ENCODE data around the gene TMEM95.
A peak's percentile ranks its signal among the peaks of the same experiment; 100 is the strongest.
"Not testable (repeated sequence)": the region's sequence is repeated elsewhere in the genome, so short reads cannot be mapped to it uniquely, and the experiment has no call there.

The TMEM95 gene

DNA sequence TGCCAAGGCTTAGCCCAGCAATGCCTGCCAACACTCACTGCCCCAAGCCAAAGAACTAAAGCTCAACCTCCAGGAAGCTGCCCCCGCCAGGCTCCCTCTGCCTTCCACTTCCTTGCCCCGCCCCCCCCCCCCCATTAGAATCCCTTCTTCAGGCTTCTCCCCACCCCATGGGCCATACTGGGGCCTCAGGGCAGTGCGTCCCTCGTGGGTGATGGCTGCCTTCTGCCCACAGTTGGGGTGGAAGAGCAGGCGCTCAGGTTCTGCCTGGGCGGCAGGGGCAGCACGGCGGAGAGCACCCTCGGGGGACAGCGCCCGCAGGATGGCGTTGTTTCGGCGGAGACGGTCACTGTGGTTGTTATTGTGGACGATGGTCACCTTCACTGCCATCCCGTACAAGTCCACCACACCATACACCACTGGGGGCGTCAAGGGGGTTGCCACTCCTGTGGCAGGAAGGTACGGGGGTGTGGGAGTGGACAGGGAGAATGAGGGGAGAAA, 29.9 kb upstream of the TMEM95 start:
- Histone ChIP-seq H3K9ac (ENCODE audit: low read depth, low read length) (no peak overlapping the region), H3K27me3 (ENCODE audit: control insufficient read depth, insufficient read depth, low read length) (no peaks in the 10 kb centered on the region), H3K27ac (ENCODE audit: low read depth, low read length) (no peak overlapping the region), H3K36me3 (ENCODE audit: control insufficient read depth, insufficient read depth, low read length) (peaks cover 66% of the 10 kb centered on the region), H3K4me3 (ENCODE audit: low read depth, low read length) (no peak overlapping the region), H3K4me1 (ENCODE audit: control insufficient read depth, insufficient read depth, low read length) (0 out of 2 replicates have a peak, but pooled peaks cover 4% of the 10 kb centered on the region), H3K9me3 (ENCODE audit: control insufficient read depth, insufficient read depth, low read length) (no peaks in the 10 kb centered on the region)

DNA sequence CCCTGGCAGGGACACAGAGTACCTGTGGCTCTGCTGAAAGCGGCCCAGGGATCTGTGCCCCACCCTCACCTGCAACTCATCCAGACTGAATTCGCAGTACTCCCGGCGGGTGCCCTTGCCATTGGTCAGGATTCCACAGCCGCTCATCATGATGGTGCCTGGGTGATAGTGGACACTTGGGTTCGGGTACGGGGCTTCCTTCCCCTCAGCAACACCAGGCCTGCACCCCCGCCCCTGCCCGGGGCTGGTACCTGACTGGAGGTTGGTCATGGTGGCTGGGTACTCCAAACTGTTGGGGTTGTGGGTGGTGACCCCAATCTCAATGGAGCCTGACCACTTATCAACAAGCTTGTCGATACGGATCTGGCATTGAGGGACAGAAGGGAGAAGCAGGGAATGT, 28.8 kb upstream of the TMEM95 start:
- no peaks in the 10 kb centered on the region for H3K9me3 ChIP-seq (ENCODE audit: control insufficient read depth, insufficient read depth, low read length)
- H3K4me3 ChIP-seq (ENCODE audit: low read depth, low read length), result no peak overlapping the region
- peaks cover 11% of the 10 kb centered on the region; the same call in 1 of the 2 replicates for H3K4me1 ChIP-seq (ENCODE audit: control insufficient read depth, insufficient read depth, low read length)
- no peak overlapping the region for H3K9ac ChIP-seq (ENCODE audit: low read depth, low read length)
- no peaks in the 10 kb centered on the region for H3K27me3 ChIP-seq (ENCODE audit: control insufficient read depth, insufficient read depth, low read length)
- H3K36me3 ChIP-seq (ENCODE audit: control insufficient read depth, insufficient read depth, low read length), result peaks cover 55% of the 10 kb centered on the region
- H3K27ac ChIP-seq (ENCODE audit: low read depth, low read length), result no peak overlapping the region

DNA sequence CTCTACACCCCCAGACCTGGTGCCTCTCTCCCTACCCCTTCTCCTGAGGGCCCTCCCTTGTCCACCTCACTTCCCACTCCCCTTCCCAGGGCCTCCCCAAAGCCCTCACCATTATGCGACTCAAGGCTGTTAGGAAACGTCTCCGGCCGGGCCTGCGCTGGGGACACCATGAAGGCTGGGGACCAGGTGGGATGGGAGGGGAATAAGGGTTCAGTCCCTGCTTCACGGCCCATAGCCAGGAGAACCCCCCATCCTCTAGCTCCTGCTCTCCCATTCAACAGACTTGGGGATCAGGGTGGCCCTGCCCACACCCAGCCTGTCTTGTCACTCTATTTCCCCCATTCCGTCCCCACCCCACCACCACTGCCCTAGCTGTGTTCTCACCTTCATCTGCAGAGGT, 27.9 kb upstream of the TMEM95 start:
- H3K4me1 ChIP-seq (ENCODE audit: control insufficient read depth, insufficient read depth, low read length), result peaks cover 11% of the 10 kb centered on the region; the same call in 1 of the 2 replicates
- peaks cover 46% of the 10 kb centered on the region for H3K36me3 ChIP-seq (ENCODE audit: control insufficient read depth, insufficient read depth, low read length)
- H3K27ac ChIP-seq (ENCODE audit: low read depth, low read length), result no peak overlapping the region
- no peaks in the 10 kb centered on the region for H3K9me3 ChIP-seq (ENCODE audit: control insufficient read depth, insufficient read depth, low read length)
- no peaks in the 10 kb centered on the region for H3K27me3 ChIP-seq (ENCODE audit: control insufficient read depth, insufficient read depth, low read length)
- H3K9ac ChIP-seq (ENCODE audit: low read depth, low read length), result no peak overlapping the region
- H3K4me3 ChIP-seq (ENCODE audit: low read depth, low read length), result no peak overlapping the region

DNA sequence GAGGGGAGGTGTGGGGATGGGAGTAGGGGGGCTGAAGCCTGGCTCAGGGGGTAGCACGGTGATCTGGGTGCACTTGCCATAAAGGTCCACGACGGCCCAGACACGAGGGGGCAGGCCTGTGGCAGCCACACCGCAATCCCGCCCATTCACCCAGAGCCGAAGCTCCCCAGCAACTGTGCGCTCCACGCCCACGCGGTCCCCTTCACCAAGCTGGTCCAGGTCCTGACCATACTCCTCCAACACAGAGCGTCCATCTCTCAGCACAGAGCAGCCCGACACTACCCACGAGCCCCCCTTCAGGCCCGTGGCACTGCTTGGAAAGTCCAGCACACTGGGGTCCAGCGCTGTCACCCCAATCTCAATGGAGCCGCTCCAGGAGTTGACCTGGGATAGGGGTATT, 27.5 kb upstream of the TMEM95 start:
- H3K27ac ChIP-seq (ENCODE audit: low read depth, low read length), result no peak overlapping the region
- peaks cover 42% of the 10 kb centered on the region for H3K36me3 ChIP-seq (ENCODE audit: control insufficient read depth, insufficient read depth, low read length)
- H3K4me1 ChIP-seq (ENCODE audit: control insufficient read depth, insufficient read depth, low read length), result peaks cover 11% of the 10 kb centered on the region; the same call in 1 of the 2 replicates
- H3K4me3 ChIP-seq (ENCODE audit: low read depth, low read length), result no peak overlapping the region
- H3K9ac ChIP-seq (ENCODE audit: low read depth, low read length), result no peak overlapping the region
- no peaks in the 10 kb centered on the region for H3K27me3 ChIP-seq (ENCODE audit: control insufficient read depth, insufficient read depth, low read length)
- no peaks in the 10 kb centered on the region for H3K9me3 ChIP-seq (ENCODE audit: control insufficient read depth, insufficient read depth, low read length)

DNA sequence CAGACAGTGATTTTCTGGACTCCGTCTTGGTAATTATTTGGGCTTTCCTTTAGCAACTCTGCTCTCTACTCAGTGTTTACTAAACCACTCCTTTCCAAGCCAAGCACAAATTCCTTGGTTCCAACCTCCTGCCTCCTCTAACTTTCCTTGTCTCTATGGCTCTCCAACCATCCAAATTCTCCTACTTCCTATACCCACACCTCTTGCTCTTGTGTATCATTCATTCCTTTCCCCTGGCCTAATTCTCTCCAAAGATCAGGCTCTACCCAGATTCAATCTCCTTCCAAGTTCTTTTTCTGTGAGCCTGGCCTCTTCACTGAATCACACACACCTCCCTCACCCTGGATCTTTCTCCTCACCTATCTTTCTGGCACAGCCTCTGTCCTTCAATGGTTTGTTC, 26.9 kb upstream of the TMEM95 start:
- H3K9me3 ChIP-seq (ENCODE audit: control insufficient read depth, insufficient read depth, low read length), result no peaks in the 10 kb centered on the region
- peaks cover 37% of the 10 kb centered on the region for H3K36me3 ChIP-seq (ENCODE audit: control insufficient read depth, insufficient read depth, low read length)
- peak overlapping the region; percentile 79 for H3K4me3 ChIP-seq (ENCODE audit: low read depth, low read length)
- peaks cover 11% of the 10 kb centered on the region; the same call in 1 of the 2 replicates for H3K4me1 ChIP-seq (ENCODE audit: control insufficient read depth, insufficient read depth, low read length)
- no peak overlapping the region for H3K27ac ChIP-seq (ENCODE audit: low read depth, low read length)
- H3K27me3 ChIP-seq (ENCODE audit: control insufficient read depth, insufficient read depth, low read length), result no peaks in the 10 kb centered on the region
- H3K9ac ChIP-seq (ENCODE audit: low read depth, low read length), result no peak overlapping the region

DNA sequence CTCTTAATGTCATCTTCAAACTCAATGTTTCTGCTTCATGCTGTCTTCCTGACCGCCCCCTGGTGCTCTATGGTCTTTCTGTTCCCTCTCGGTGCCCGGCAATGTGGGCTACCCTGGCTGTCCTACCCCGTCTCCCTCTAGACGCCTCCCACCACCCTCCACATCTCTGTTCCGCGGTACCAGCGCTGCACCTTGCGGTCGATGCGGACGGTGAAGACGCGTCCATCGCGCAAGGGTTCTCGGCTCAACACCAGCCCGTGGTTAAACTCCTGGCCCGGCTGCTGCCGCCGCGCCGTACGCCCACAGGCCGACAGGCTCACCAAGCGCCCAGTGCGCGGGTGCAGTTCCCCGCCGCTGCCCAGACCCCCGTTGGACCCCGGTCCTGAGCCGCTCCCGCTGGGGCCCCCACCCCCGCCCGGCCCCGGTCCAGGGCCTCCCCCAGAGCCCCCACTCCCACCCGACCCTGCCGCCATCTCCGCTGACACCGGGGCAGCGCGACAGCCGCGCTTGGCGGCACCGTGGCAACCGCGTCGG, 26.0 kb upstream of the TMEM95 start, which contains the start of gene NEURL4:
NEURL4 (minus strand) TSS at position 496 of the 534 bp plus-strand sequence; CDS start at position 473, 23 bp downstream.
- H3K27ac ChIP-seq (ENCODE audit: low read depth, low read length), result peak within 1 kb of the TSS; percentile 96
- H3K4me3 ChIP-seq (ENCODE audit: low read depth, low read length), result peak within 1 kb of the TSS; percentile 79
- H3K27me3 ChIP-seq (ENCODE audit: control insufficient read depth, insufficient read depth, low read length), result no peaks in the 10 kb centered on the region
- peaks cover 11% of the 10 kb centered on the region; the same call in 1 of the 2 replicates for H3K4me1 ChIP-seq (ENCODE audit: control insufficient read depth, insufficient read depth, low read length)
- H3K9ac ChIP-seq (ENCODE audit: low read depth, low read length), result peak within 1 kb of the TSS; percentile 80
- peaks cover 28% of the 10 kb centered on the region for H3K36me3 ChIP-seq (ENCODE audit: control insufficient read depth, insufficient read depth, low read length)
- no peaks in the 10 kb centered on the region for H3K9me3 ChIP-seq (ENCODE audit: control insufficient read depth, insufficient read depth, low read length)

DNA sequence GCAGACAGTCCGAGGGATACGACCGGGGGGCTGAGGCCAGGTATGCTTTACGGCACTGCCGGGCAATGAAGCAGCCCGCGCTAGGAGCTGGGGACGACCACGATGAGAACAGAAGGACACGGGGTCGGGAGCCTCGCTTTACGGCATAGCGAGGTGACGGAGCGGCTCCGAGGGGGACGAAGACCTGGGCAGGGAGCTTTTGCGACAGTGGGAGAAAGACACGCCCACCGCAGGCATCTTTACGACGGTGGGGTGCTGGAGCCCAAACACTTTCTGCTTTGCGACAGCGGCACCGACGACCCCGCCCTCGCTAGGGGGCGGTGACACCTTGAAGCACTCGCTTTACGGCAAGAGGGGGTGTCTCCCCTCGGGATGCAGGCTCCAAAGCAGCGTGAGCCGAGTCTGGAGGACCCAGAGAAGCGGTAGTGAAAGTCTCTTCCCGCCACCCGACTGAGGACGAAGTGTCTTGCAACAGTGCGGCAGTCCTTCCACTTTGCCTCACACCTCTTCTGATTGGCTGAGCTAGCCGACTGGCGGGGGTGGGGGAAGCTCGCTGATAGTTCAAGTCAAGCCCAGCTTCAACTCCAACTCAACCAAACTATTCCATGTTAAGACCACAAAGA, 25.5 kb upstream of the TMEM95 start:
- peak overlapping the region; percentile 79 for H3K4me3 ChIP-seq (ENCODE audit: low read depth, low read length)
- peak overlapping the region; percentile 80 for H3K9ac ChIP-seq (ENCODE audit: low read depth, low read length)
- H3K4me1 ChIP-seq (ENCODE audit: control insufficient read depth, insufficient read depth, low read length), result peaks cover 11% of the 10 kb centered on the region; the same call in 1 of the 2 replicates
- no peaks in the 10 kb centered on the region for H3K27me3 ChIP-seq (ENCODE audit: control insufficient read depth, insufficient read depth, low read length)
- H3K27ac ChIP-seq (ENCODE audit: low read depth, low read length), result peak overlapping the region; percentile 96
- peaks cover 23% of the 10 kb centered on the region for H3K36me3 ChIP-seq (ENCODE audit: control insufficient read depth, insufficient read depth, low read length)
- no peaks in the 10 kb centered on the region for H3K9me3 ChIP-seq (ENCODE audit: control insufficient read depth, insufficient read depth, low read length)

DNA sequence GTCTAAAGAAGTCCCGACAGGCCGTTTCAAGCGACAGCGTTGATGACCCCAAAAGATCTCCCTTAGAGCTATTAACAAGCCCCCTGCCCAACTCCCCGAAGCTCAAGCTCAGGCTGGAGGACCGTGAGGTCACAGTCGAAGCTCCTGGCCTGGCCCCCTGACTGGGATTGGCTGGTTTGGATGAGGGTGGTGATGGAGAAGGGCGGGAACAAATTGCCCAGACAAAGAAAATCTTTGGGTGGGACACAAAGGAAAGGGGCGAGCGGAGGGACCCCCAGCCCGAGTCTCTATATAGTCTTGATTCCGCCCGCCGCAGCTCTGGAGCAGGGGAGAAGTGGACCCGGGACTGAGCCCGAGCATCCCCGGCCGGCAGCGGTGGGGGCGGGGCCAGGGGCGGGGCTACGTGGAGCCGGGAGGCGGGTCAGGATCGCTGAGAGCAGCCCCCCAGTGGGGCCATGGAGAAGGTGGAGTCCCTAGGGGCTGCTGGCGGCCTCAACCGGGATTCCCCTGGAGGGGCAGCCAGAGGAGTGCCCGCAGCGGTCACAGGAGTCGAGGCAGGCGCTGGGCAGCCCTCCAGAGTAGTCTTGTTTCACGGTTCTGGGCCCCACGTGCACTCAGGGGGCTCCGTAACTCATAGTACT, 24.8 kb upstream of the TMEM95 start:
- H3K4me3 ChIP-seq (ENCODE audit: low read depth, low read length), result peak overlapping the region; percentile 79
- no peaks in the 10 kb centered on the region for H3K27me3 ChIP-seq (ENCODE audit: control insufficient read depth, insufficient read depth, low read length)
- peaks cover 18% of the 10 kb centered on the region for H3K36me3 ChIP-seq (ENCODE audit: control insufficient read depth, insufficient read depth, low read length)
- H3K9me3 ChIP-seq (ENCODE audit: control insufficient read depth, insufficient read depth, low read length), result no peaks in the 10 kb centered on the region
- peak overlapping the region; percentile 96 for H3K27ac ChIP-seq (ENCODE audit: low read depth, low read length)
- peaks cover 11% of the 10 kb centered on the region; the same call in 1 of the 2 replicates for H3K4me1 ChIP-seq (ENCODE audit: control insufficient read depth, insufficient read depth, low read length)
- peak overlapping the region; percentile 80 for H3K9ac ChIP-seq (ENCODE audit: low read depth, low read length)

DNA sequence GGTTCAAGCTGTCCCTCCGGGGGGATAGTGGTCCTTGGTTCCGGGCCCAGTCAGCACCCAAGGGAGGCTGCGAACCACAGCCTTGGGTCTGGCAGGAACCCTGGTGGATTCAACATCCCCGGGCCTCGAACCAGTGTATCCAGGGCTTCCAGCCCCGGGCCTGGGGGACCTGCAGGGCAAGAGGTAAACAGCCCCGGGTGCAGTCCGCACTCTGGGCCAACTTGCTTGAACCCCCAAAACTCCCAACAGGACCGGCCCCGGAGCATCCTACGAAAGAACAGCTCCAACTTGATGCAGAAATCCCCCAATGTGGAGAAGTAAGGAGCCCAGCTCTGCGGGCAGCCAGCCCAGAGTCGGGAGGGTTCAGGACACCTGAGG, 24.3 kb upstream of the TMEM95 start:
- peaks cover 11% of the 10 kb centered on the region; the same call in 1 of the 2 replicates for H3K4me1 ChIP-seq (ENCODE audit: control insufficient read depth, insufficient read depth, low read length)
- no peaks in the 10 kb centered on the region for H3K9me3 ChIP-seq (ENCODE audit: control insufficient read depth, insufficient read depth, low read length)
- peaks cover 13% of the 10 kb centered on the region for H3K36me3 ChIP-seq (ENCODE audit: control insufficient read depth, insufficient read depth, low read length)
- peak overlapping the region; percentile 66 for H3K9ac ChIP-seq (ENCODE audit: low read depth, low read length)
- peak overlapping the region; percentile 96 for H3K27ac ChIP-seq (ENCODE audit: low read depth, low read length)
- peak overlapping the region; percentile 79 for H3K4me3 ChIP-seq (ENCODE audit: low read depth, low read length)
- H3K27me3 ChIP-seq (ENCODE audit: control insufficient read depth, insufficient read depth, low read length), result no peaks in the 10 kb centered on the region

DNA sequence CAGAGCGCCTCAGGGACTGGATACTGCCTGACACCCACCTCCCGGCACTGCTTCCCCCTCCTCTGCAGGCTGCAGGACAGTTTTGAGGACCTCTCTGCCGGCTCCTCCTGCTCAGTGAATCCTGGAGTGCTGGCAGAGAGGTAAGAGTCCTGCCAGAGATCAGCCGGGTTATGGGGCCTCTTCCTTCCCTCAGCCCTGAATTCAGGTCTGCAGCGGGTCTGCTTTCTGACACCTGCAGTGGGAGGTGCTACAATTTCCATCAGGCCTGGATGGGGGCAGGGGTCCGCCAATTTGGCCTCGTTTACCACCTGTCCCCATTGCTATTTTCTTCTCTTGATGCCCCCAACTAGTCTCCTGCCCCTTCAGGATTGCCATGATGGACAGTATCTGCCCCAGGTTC, 22.8 kb upstream of the TMEM95 start:
- Histone ChIP-seq H3K4me1 (ENCODE audit: control insufficient read depth, insufficient read depth, low read length) (peaks cover 19% of the 10 kb centered on the region; the same call in 1 of the 2 replicates), H3K36me3 (ENCODE audit: control insufficient read depth, insufficient read depth, low read length) (no peaks in the 10 kb centered on the region), H3K9me3 (ENCODE audit: control insufficient read depth, insufficient read depth, low read length) (no peaks in the 10 kb centered on the region), H3K27me3 (ENCODE audit: control insufficient read depth, insufficient read depth, low read length) (no peaks in the 10 kb centered on the region), H3K9ac (ENCODE audit: low read depth, low read length) (no peak overlapping the region), H3K4me3 (ENCODE audit: low read depth, low read length) (no peak overlapping the region), H3K27ac (ENCODE audit: low read depth, low read length) (no peak overlapping the region)

DNA sequence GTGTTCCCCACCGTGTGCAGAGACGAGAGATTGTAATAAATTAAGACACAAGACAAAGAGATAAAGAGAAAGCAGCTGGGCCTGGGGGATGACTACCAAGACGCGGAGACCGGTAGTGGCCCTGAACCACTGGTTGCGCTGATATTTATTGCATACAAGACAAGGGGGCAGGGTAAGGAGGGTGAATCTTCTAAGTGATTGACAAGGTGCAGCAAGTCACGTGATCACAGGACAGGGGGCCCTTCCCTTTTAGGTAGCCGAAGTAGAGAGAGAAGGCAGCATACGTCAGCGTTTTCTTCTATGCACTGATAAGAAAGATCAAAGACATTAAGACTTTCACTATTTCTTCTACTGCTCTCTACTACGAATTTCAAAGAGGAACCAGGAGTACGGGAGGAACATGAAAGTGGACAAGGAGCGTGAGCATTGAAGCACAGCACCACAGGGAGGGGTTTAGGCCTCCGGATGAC, 22.3 kb upstream of the TMEM95 start:
- not testable (repeated sequence) for H3K27ac ChIP-seq (ENCODE audit: low read depth, low read length); H3K9me3 ChIP-seq (ENCODE audit: control insufficient read depth, insufficient read depth, low read length); H3K27me3 ChIP-seq (ENCODE audit: control insufficient read depth, insufficient read depth, low read length); H3K36me3 ChIP-seq (ENCODE audit: control insufficient read depth, insufficient read depth, low read length); H3K4me3 ChIP-seq (ENCODE audit: low read depth, low read length); H3K9ac ChIP-seq (ENCODE audit: low read depth, low read length)
- H3K4me1 ChIP-seq (ENCODE audit: control insufficient read depth, insufficient read depth, low read length), result peaks cover 22% of the 10 kb centered on the region; the same call in 1 of the 2 replicates
